Left ventricle myocardium superior (tissue), 1 donor: ENCODE data around the gene ST3GAL2. TPM values are rescaled to one million over a fixed set of nuclear protein-coding genes. Genes with fewer than 3 reads are reported as not detected.

Source experiments
- ATAC-seq: fragments of 200-7000 bp; cut with Tn5 transposase; one replicate; pipeline ENCODE4 v1.9.1; 2020; ENCODE audit warnings: mild to moderate bottlenecking, moderate library complexity
- DNase-seq: peaks from one replicate; pipeline ENCODE4 v3.0.0-alpha.2; 2020
- intact Hi-C: fragments of 100-400 bp; cut with micrococcal nuclease; formaldehyde crosslinking; loops from one replicate; pipeline ENCODE4 v1.11.0; 2022
- long read RNA-seq: library from polyadenylated mRNA; unstranded; transcript quantifications from one replicate; pipeline ENCODE4 v2.0.0, GENCODE V29; 2021
- total RNA-seq: library from RNA; stranded (reverse); fragmentation: NEBNext Ultra II Directional; extraction: Animal tissue kit (Norgen Biotek cat#: 25700); gene quantifications from one replicate; pipeline ENCODE4 v1.2.1, GENCODE V29; 2021
- donor health status: DM: no; HTN: yes; CAD: no; lungs with severe emphysema.

ST3GAL2 gene
- total RNA-seq: 19.0 TPM
- long read RNA-seq, full-length matches to known transcripts: 11 of 31 reads
- long read RNA-seq, partial matches to known transcripts: 1 of 31 reads
- long read RNA-seq, other reads (novel, unspliced or antisense): 19 of 31 reads

GRCh38 chr16:70438969-70439862 lies at the start of gene ST3GAL2:
ST3GAL2 (minus strand) TSS chr16:70439100; CDS start chr16:70398530, 40,570 bp downstream.
- peak; percentile 98 for ATAC-seq
- intact Hi-C loops: no loop called here

GRCh38 chr16:70484867-70485266 lies 46.0 kb upstream of the ST3GAL2 start:
- DNase-seq: no peak
- ATAC-seq: no peak
- intact Hi-C loops: no loop called here

More at GRCh38 chr16:70438969-70439862, at the start of gene ST3GAL2:
- peak; percentile 97 for DNase-seq

- intact Hi-C loops: no loop called here
- no peak for ATAC-seq
- DNase-seq: no peak
Observed at GRCh38 chr16:70483426-70483825, 44.5 kb upstream of the ST3GAL2 start.

GRCh38 chr16:70482624-70483023 lies 43.7 kb upstream of the ST3GAL2 start:
- intact Hi-C loops: no loop called here
- DNase-seq: no peak
- no peak for ATAC-seq

- intact Hi-C loops: no loop called here
- no peak for DNase-seq
- ATAC-seq: no peak
Observed at GRCh38 chr16:70481929-70482536, 43.1 kb upstream of the ST3GAL2 start.

GRCh38 chr16:70480127-70481105 lies 41.5 kb upstream of the ST3GAL2 start:
- intact Hi-C loops: no loop called here
- DNase-seq (no peak), ATAC-seq (peak; percentile 14)

- ATAC-seq: peak; percentile 43
- intact Hi-C loops: no loop called here
- DNase-seq: peak; percentile 42
Observed at GRCh38 chr16:70478912-70479341, 40.0 kb upstream of the ST3GAL2 start.

GRCh38 chr16:70478169-70478568 lies 39.3 kb upstream of the ST3GAL2 start:
- no peak for ATAC-seq
- no peak for DNase-seq
- intact Hi-C loops: no loop called here

GRCh38 chr16:70476272-70477020 lies 37.5 kb upstream of the ST3GAL2 start:
- ATAC-seq (peak; percentile 68), DNase-seq (no peak)
- intact Hi-C loops: no loop called here

GRCh38 chr16:70475054-70475871 lies 36.4 kb upstream of the ST3GAL2 start:
- intact Hi-C loops: no loop called here
- no peak for DNase-seq
- ATAC-seq: no peak

- ATAC-seq: no peak
- intact Hi-C loops: no loop called here
- no peak for DNase-seq
Observed at GRCh38 chr16:70474320-70475053, 35.6 kb upstream of the ST3GAL2 start.

- DNase-seq (no peak), ATAC-seq (no peak)
- intact Hi-C loops: no loop called here
Observed at GRCh38 chr16:70473446-70474319, 34.8 kb upstream of the ST3GAL2 start.

GRCh38 chr16:70472786-70473433 lies 34.0 kb upstream of the ST3GAL2 start:
- DNase-seq: no peak
- intact Hi-C loops: no loop called here
- no peak for ATAC-seq

- intact Hi-C loops: no loop called here
- peak; percentile 67 for ATAC-seq
- DNase-seq: peak; percentile 68
Observed at GRCh38 chr16:70470927-70471341, 32.0 kb upstream of the ST3GAL2 start.

- ATAC-seq: no peak
- DNase-seq: no peak
- intact Hi-C loops: no loop called here
Observed at GRCh38 chr16:70470141-70470926, 31.4 kb upstream of the ST3GAL2 start.
